ENCODE results near the gene JAKMIP1. TPM values are rescaled to one million over a fixed set of nuclear protein-coding genes. Genes with fewer than 3 reads are reported as not detected.

Gene JAKMIP1
- total RNA-seq, 2 experiments from 2014 or later = 5.6 to 6.3 TPM

DNA sequence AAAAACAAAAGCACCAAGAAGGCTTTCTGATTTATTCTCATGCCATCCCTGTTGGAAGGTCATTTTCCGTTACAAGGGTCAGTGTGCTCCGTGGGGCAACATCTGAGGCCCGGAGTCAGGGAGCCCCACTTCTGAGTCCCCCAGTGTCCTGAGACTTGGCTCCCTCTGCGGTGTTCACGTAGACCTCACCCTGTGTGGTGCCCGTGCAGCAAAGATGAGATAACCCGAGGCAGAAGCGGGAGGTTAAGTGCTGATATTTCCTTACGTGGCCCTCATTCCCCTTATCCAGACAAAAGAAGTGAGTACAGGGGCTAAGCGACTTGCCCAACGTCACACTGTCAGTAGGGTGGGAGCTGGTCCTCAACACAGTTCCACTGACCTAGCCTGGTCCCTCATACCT, 3.5 kb downstream of the JAKMIP1 start:
- ChIA-PET CTCF (no interaction called here), POLR2A (no interaction called here)
- Mint-ChIP-seq H3K36me3 (ENCODE audit: low read depth) (peaks cover 12% of the 10 kb centered on the region), H3K9me3 (peaks cover 8% of the 10 kb centered on the region), H3K4me3 (no peak overlapping the region), H3K4me1 (ENCODE audit: low read depth) (peaks cover 30% of the 10 kb centered on the region), H3K27ac (no peak overlapping the region), H3K27me3 (peaks cover 40% of the 10 kb centered on the region)
- intact Hi-C loops (cut with micrococcal nuclease) = no loop called here
- ATAC-seq (no peak), DNase-seq (no peak)
- TF ChIP-seq, protein P1, sequence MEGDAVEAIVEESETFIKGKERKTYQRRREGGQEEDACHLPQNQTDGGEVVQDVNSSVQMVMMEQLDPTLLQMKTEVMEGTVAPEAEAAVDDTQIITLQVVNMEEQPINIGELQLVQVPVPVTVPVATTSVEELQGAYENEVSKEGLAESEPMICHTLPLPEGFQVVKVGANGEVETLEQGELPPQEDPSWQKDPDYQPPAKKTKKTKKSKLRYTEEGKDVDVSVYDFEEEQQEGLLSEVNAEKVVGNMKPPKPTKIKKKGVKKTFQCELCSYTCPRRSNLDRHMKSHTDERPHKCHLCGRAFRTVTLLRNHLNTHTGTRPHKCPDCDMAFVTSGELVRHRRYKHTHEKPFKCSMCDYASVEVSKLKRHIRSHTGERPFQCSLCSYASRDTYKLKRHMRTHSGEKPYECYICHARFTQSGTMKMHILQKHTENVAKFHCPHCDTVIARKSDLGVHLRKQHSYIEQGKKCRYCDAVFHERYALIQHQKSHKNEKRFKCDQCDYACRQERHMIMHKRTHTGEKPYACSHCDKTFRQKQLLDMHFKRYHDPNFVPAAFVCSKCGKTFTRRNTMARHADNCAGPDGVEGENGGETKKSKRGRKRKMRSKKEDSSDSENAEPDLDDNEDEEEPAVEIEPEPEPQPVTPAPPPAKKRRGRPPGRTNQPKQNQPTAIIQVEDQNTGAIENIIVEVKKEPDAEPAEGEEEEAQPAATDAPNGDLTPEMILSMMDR (IDR thresholded peaks at IDR 0.05) = no peak

DNA sequence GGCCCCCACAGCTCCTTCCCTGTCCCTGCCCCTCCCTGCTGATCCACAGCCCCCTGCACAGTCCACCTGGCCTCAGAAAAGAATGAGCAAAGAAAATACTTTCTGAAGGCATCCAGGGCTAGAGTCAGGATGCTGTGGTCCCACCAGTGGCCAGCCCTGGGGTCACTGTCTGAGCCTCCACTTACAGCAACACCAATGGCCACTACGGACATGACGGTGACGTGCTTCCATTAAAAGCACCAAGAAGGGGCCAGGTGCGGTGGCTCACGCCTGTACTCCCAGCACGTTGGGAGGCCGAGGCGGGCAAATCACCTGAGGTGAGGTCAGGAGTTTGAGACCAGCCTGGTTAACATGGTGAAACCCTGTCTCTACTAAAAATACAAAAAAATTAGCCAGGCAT, 4.0 kb downstream of the JAKMIP1 start:
- Mint-ChIP-seq H3K27ac (no peak overlapping the region), H3K4me1 (ENCODE audit: low read depth) (peaks cover 25% of the 10 kb centered on the region), H3K9me3 (peaks cover 3% of the 10 kb centered on the region), H3K36me3 (ENCODE audit: low read depth) (peaks cover 8% of the 10 kb centered on the region), H3K4me3 (no peak overlapping the region), H3K27me3 (peaks cover 34% of the 10 kb centered on the region)
- intact Hi-C loops (cut with micrococcal nuclease) = no loop called here
- ChIA-PET CTCF (no interaction called here), POLR2A (no interaction called here)
- ATAC-seq = no peak
- no peak for DNase-seq
- TF ChIP-seq, protein P1 (IDR thresholded peaks at IDR 0.05) = no peak

DNA sequence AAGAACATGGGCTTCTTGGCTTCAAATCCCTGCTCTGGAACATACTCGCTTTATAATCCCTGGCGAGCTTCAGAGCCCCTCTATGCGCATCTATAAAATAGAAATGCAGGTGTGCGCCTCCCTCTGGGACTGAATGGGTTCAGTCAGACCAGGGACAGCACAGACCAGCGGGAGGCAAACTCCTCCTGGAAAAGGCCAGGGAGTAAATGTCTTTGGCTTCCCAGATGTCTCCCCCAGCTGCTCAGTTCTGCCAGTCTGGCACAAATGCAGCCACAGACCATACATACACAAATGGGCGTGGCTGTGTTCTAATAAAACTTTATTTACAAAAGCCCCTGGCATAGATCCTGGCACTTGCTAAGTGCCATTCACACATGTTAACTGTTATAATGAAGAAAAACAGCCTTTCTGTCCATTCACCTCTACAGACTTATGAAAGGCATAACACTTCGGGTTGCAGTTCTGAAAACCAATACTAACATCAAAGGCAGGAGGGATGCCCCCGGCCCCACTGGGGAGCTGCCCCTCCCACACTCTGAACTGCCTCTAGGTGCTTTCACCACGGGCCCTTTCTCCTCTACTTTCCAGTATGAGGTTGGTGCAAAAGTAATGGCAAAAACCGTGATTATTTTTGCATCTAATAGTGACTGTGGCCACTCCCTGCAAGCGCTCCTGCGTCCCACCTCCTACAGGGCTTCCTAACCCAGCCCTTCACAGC, 4.6 kb downstream of the JAKMIP1 start:
- TF ChIP-seq, protein P1 (IDR thresholded peaks at IDR 0.05) = no peak
- CTCF ChIA-PET = no interaction called here

DNA sequence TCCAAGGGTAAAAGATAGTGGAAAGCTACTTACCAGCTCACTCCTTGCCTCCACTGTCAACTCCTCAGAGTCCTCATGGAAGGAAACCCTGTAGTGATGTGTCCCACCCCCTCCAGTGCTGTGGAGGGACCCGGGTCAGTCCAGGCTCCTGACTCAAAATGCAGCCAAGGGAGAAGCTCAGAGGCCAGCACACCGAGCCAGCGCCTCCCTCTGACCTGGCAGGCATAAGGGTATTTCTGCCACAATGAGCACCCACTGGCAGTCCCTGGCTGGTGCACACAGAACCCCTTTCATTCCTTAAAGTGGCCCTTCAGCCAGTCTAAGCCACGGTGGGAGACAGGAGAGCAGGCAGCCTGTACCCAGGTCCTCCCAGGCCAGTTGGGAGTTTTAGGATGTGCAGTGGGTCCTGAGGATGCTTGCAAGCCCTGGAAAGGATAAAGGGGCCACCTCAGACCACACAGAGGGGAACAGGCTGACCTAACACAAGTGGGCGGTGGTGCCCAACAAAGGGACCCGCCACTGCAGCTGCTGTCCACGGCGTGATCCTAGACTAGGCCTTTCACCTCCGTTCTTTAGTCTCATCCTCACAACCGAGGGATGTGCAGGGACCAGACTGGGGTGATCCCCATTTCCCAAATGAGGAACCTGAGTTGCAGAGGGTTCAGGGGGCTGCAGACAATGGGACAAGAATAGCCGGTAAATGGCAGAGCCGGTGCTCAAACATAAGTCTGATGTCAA, 5.7 kb downstream of the JAKMIP1 start:
- peaks cover 4% of the 10 kb centered on the region for H3K36me3 Mint-ChIP-seq (ENCODE audit: low read depth)
- ChIA-PET CTCF (no interaction called here), POLR2A (no interaction called here)
- H3K9me3 Mint-ChIP-seq = no peaks in the 10 kb centered on the region
- H3K4me3 Mint-ChIP-seq = no peak overlapping the region
- ATAC-seq (no peak), DNase-seq (no peak)
- peaks cover 30% of the 10 kb centered on the region for H3K27me3 Mint-ChIP-seq
- H3K4me1 Mint-ChIP-seq (ENCODE audit: low read depth) = peaks cover 21% of the 10 kb centered on the region
- intact Hi-C loops (cut with micrococcal nuclease) = no loop called here
- H3K27ac Mint-ChIP-seq = no peak overlapping the region
- TF ChIP-seq, protein P1 (IDR thresholded peaks at IDR 0.05) = no peak

More for the DNA sequence above, 4.6 kb downstream of the JAKMIP1 start:
- H3K4me1 Mint-ChIP-seq (ENCODE audit: low read depth) = peaks cover 21% of the 10 kb centered on the region
- no peak overlapping the region for H3K4me3 Mint-ChIP-seq
- DNase-seq (peak; percentile 23), ATAC-seq (no peak)
- peaks cover 29% of the 10 kb centered on the region for H3K27me3 Mint-ChIP-seq
- no peaks in the 10 kb centered on the region for H3K9me3 Mint-ChIP-seq
- POLR2A ChIA-PET = no interaction called here
- H3K27ac Mint-ChIP-seq = no peak overlapping the region
- intact Hi-C loops (cut with micrococcal nuclease) = no loop called here
- H3K36me3 Mint-ChIP-seq (ENCODE audit: low read depth) = peaks cover 4% of the 10 kb centered on the region

DNA sequence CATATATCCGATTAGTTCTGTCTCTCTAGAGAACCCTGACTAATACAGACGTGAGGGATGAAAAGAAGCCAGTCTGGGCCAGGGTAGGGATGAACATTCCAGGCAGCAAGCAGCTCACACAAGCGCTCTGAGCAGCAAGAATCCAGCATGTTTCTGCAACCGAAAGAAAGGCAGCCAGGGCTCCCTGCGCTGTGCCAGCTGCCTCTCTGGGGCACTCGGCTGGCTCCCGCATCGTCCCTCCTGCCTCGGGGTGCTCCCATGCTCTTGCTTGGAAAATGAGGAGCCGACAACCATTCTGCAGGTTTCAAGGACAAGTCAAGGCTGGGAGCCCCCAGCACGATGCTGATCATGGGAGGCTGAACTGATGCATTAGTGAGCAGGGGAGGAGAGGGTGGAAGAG, 7.0 kb downstream of the JAKMIP1 start:
- Mint-ChIP-seq H3K36me3 (ENCODE audit: low read depth) (peaks cover 3% of the 10 kb centered on the region), H3K27ac (no peak overlapping the region), H3K9me3 (no peaks in the 10 kb centered on the region), H3K27me3 (peaks cover 25% of the 10 kb centered on the region), H3K4me1 (ENCODE audit: low read depth) (peaks cover 14% of the 10 kb centered on the region), H3K4me3 (no peak overlapping the region)
- ChIA-PET POLR2A (no interaction called here), CTCF (no interaction called here)
- TF ChIP-seq, protein P1 (IDR thresholded peaks at IDR 0.05) = no peak
- DNase-seq (no peak), ATAC-seq (no peak)
- intact Hi-C loops (cut with micrococcal nuclease) = no loop called here
